NK-92 (cell line): Measurements from ENCODE around the gene HDAC5.
"Not testable (repeated sequence)": the region's sequence is repeated elsewhere in the genome, so short reads cannot be mapped to it uniquely, and the experiment has no call there.

Experiments
- DNase-seq: peaks from one replicate; lab custom pipeline; 2025; ENCODE audit not compliant: unreplicated experiment; lab: John Stamatoyannopoulos, UW

The HDAC5 gene

GRCh38 chr17:44133918-44134476 lies 10.6 kb upstream of the HDAC5 start:
- DNase-seq = no peak

DNA sequence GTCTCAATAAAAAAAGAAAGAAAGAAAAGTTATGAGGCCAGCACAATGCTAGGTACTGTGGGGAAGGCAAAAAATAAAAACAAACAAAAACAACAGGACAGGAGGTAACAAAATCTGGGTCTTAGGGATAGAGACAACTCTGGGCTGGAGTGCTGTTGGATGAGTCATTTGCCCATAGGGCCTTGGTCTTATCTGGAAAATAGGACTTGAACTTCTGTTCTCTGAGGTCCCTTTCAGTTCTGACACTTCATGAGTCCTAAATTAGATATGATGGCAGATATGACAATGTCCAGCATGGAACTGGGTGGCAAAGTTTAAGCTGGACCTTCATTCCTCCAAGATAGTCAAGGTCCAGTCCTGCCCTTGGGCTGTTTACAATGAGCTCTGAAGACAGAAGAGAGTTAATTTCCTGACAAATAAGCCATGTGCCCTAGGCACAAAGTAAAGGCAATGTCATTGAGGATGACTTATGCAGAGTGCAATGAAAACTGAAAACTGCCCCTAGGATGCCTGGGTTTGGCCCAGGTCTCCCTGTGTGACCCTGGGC lies 8.9 kb upstream of the HDAC5 start:
- no peak for DNase-seq

- not testable (repeated sequence) for DNase-seq
Measured at GRCh38 chr17:44131372-44131771, 7.9 kb upstream of the HDAC5 start.

DNA sequence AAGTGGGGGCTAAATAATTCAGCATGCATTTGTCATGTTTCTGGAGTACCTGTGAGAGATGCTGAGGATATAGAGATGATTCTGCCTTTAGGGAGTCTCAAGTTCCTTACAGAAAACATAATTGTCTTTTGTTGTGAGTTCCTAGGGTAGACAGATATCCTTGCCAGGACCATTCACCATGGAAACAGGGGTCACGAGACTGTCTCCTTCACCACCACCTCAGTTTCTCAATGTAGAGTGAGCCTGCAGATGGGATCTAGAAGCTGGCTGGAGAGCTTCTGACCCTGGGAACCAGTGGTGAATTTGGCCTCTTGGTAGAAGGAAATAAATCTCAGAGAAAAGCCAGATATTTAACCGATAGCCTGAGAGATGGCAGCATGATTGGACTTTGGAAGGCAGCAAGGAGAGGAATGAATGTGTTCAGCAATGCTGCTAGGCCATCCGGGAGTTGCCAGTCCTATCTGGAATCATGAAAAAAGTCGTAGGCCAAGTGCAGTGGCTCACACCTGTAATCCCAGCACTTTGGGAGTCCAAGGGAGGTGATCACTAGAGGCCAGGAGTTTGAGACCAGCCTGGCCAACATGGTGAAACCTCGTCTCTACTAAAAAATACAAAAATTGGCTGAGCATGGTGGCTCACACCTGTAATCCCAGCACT lies 7.4 kb upstream of the HDAC5 start:
- no peak for DNase-seq

DNA sequence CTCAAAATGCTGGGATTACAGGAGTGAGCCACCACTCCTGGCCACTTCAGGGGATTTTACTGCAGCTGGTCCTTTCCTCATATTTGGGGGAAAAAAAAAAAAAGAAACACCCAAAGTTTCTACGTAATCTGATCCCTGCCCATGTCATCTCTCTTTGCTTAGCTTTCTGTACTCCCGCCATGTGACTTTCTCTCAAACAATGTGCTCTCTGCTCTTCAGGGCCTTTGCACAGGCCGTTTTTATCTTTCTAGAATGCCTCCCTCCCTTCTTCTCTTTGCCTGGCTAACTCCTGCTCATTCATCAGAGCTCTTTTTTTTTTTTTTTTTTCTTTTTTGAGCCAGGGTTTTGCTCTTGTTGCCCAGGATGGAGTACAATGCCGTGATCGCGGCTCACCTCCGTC lies 4.9 kb upstream of the HDAC5 start:
- DNase-seq = no peak

- DNase-seq = no peak
Measured at GRCh38 chr17:44124118-44124438, 637 bp upstream of the HDAC5 start.

DNA sequence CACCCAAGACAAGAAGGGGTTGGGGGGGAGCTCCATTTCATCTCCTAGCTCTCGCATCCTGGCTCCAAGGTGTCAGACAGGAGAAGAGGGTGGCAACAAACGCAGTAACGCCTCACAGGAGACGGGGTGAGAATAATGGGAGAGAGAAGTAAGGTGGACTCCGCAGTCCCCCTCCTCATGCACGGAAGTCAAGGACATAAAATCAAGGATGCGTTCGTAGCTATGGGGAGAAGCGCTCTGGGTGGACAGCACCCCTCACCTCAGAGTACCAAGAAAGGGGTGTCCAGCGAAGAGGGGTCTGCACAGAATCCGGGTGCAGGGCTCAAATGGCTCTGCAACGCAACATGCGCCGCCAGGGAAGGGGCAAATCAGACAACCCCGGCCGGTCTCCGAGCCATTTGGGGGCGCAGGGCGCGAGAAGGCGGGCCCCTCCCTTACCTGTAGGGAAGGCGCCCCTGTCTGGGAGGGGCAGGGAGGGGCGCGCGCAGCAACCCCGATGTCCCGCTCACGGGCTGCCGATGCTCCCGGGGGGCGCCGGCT lies 555 bp downstream of the HDAC5 start:
- DNase-seq = no peak

GRCh38 chr17:44121997-44122815 lies 1.2 kb downstream of the HDAC5 start:
- no peak for DNase-seq

- no peak for DNase-seq
Measured at GRCh38 chr17:44120851-44121605, 2.4 kb downstream of the HDAC5 start.

DNA sequence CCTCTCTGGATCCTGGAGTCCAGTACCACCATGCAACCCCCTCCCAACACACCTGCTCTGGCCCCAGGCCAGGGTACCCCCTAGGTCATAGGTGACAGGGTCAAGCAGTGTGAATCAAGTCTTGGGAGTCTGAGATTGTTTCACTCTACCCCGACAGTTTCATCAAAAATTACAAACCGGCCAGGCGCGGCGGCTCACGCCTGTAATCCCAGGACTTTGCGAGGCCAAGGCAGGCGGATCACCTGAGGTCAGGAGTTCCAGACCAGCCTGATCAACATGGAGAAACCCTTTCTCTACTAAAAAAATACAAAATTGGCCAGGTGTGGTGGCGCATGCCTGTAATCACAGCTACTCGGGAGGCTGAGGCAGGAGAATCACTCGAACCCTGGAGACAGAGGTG lies 3.2 kb downstream of the HDAC5 start:
- not testable (repeated sequence) for DNase-seq

DNA sequence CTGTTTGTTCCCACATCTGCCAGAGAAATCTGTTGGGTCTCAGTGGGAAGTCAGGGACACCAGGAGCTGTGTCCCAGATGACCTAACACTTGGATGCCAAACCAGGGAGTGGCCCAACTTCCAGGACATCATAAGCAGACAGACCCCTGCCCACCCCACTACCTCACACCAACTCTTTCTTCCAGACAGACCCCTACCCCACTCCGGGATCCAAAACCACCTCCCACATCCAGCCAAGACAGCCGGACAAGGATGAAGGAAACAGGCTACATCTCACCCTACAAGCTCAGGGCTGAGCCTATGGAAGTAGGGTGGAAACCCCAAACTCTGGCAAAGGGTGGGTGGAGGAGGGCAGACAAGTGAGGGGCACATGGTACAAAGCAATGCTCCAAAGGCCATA lies 3.6 kb downstream of the HDAC5 start:
- DNase-seq = no peak

GRCh38 chr17:44119062-44119461 lies 4.4 kb downstream of the HDAC5 start:
- no peak for DNase-seq

- no peak for DNase-seq
Measured at GRCh38 chr17:44118427-44119050, 4.9 kb downstream of the HDAC5 start.

DNA sequence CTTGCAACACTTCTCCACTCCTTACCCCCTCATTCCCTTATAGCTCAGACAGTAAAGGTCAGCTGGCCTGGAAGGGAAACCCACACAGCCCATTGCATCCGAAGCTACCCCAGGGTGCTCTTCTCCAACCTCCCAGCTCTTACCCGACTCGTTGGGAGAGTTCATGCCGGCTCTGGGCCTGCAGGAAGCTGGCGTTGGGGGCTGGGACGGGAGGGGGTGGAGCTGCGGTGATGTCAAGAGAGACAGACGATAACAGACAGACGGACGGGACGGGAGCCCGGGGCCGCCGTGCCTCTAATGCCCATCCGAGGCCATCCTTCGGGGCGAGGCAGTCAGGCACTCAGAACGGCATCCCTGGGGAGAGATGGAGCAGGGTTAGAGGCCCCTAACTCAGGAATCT lies 6.1 kb downstream of the HDAC5 start:
- no peak for DNase-seq

GRCh38 chr17:44115585-44116415 lies 7.6 kb downstream of the HDAC5 start:
- no peak for DNase-seq

- no peak for DNase-seq
Measured at GRCh38 chr17:44113868-44114840, 9.3 kb downstream of the HDAC5 start.

DNA sequence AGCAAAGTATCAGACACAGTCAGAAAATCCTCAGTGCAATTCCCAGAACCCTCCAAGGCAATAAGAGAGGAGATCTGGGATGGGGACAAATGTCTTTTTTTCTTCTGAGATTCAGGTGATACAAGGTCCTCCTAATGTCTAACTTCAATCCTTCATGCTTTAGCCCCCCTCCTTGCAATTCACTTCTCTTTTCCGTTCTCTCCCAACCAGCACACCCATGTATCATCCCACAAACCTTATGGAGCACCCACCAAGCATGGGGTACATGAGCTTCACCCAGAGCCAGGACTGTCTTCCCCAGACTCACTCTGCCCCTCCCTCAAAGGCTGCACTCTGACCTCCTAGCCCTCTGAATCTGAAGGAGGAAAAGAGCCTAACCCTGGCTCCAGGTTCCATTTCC lies 10.1 kb downstream of the HDAC5 start:
- no peak for DNase-seq
